K562 (cell line): Measurements from ENCODE around the gene PPL. TPM values are rescaled to one million over a fixed set of nuclear protein-coding genes. Genes with fewer than 3 reads are reported as not detected.
A peak's percentile ranks its signal among the peaks of the same experiment; 100 is the strongest.

ENCODE experiments used
- ATAC-seq: fragments of 200-7000 bp; cut with Tn5 transposase; 3 replicates; pipeline ENCODE4 v1.9.1; 2020; ENCODE audit warnings: moderate library complexity
- BruUV-seq: library from RNA; stranded (reverse); fragments of 400-500 nt; replicated peaks from 2 replicates; lab custom pipeline; 2021; lab: Mats Ljungman, UMichigan
- CTCF ChIA-PET: fragments of 300-600 bp; formaldehyde crosslinking; extraction: SDS; loops from one replicate; lab custom pipeline; 2021; ENCODE audit warnings: low intra/inter-chr PET ratio; lab: Yijun Ruan, JAX
- POLR2A ChIA-PET: fragments of 300-600, 350-650 bp; sonication (Branson Sonifier 250); formaldehyde crosslinking; extraction: SDS; loops from one replicate; lab custom pipeline; 2021; ENCODE audit warnings: antibody characterized with exemption, inconsistent platforms; lab: Yijun Ruan, JAX
- DNase-seq, 4 experiments: peaks; one replicate each; pipeline versions ENCODE4 v3.0.0 to v3.0.0-alpha.2; 2011 to 2018; ENCODE audit warnings: low spot score in 3 of 4, mixed read lengths in 3 of 4; ENCODE audit errors: extremely low read depth in 1 of 4
- FAIRE-seq: peaks from 2 replicates; lab custom pipeline; 2011; peaks lifted over from hg19 to GRCh38; lab: Jason Lieb, UNC
- H2AFZ ChIP-seq: 2 replicates; pipeline ENCODE4 v1.6.0; 2011; ENCODE audit warnings: low read depth, low read length, control low read depth, inconsistent platforms
- H3K27ac ChIP-seq: fragments of 200-600 bp; 3 replicates; pipeline ENCODE4 v1.8.0; 2011; ENCODE audit warnings: low read depth, mild to moderate bottlenecking, control low read depth, inconsistent platforms, low read length, moderate library complexity, mixed read lengths; ENCODE audit errors: extremely low read depth
- H3K27me3 ChIP-seq, 2 experiments: fragments of 300-600 bp in 1 of 2; 2 replicates in 1 of 2; 3 replicates in 1 of 2; pipeline versions ENCODE4 v1.6.0 to v1.8.0; 2011; ENCODE audit warnings: inconsistent platforms in 2 of 2, low read length in 2 of 2, mild to moderate bottlenecking in 1 of 2, mixed read lengths in 1 of 2, moderate library complexity in 1 of 2; ENCODE audit not compliant: control insufficient read depth in 2 of 2, insufficient read depth in 2 of 2
- H3K36me3 ChIP-seq: fragments of 300-600 bp; 3 replicates; pipeline ENCODE4 v1.8.0; 2011; ENCODE audit warnings: mild to moderate bottlenecking, low read length, inconsistent platforms; ENCODE audit not compliant: control insufficient read depth, insufficient read depth
- H3K4me1 ChIP-seq, 2 experiments: fragments of 200-600 bp in 1 of 2; replicated peaks in 1 of 2; 2 replicates in 1 of 2; 3 replicates in 1 of 2; pipeline versions ENCODE4 v1.5.1 to v1.8.0; 2011; ENCODE audit warnings: inconsistent platforms in 2 of 2, low read length in 2 of 2, mild to moderate bottlenecking in 1 of 2, mixed read lengths in 1 of 2, moderate library complexity in 1 of 2; ENCODE audit not compliant: control insufficient read depth in 2 of 2, insufficient read depth in 2 of 2
- H3K4me2 ChIP-seq: 2 replicates; pipeline ENCODE4 v1.6.1; 2011; ENCODE audit warnings: low read length, control low read depth, inconsistent platforms, mixed read lengths; ENCODE audit not compliant: insufficient read depth
- H3K4me3 ChIP-seq: fragments of 200-600 bp; sonication (generic), shearing (Covaris generic); 2 replicates; pipeline ENCODE4 v1.5.1; 2016; ENCODE audit warnings: control low read depth, inconsistent platforms
- H3K79me2 ChIP-seq: fragments of 200-600 bp; 3 replicates; pipeline ENCODE4 v1.8.0; 2011; ENCODE audit warnings: low read length, inconsistent platforms; ENCODE audit not compliant: control insufficient read depth, insufficient read depth
- H3K9ac ChIP-seq, 2 experiments: 2 replicates each; pipeline versions ENCODE4 v1.6.0 to v1.6.1; 2011; ENCODE audit warnings: low read depth in 2 of 2, low read length in 2 of 2, control low read depth in 1 of 2, inconsistent platforms in 1 of 2, mild to moderate bottlenecking in 1 of 2, mixed read lengths in 1 of 2; ENCODE audit not compliant: insufficient read depth in 1 of 2
- H3K9me1 ChIP-seq: one replicate; pipeline ENCODE4 v1.6.0; 2011; ENCODE audit warnings: inconsistent platforms, mild to moderate bottlenecking, low read length, moderate library complexity; ENCODE audit not compliant: control insufficient read depth, insufficient read depth
- H3K9me3 ChIP-seq: replicated peaks from 2 replicates; pipeline ENCODE4 v1.5.1; 2011; ENCODE audit warnings: low read depth, low read length, inconsistent platforms; ENCODE audit not compliant: control insufficient read depth, insufficient read depth
- H4K20me1 ChIP-seq: replicated peaks from 2 replicates; pipeline ENCODE4 v1.6.1; 2011; ENCODE audit warnings: low read length, inconsistent platforms, mixed read lengths; ENCODE audit not compliant: control insufficient read depth, insufficient read depth
- BRCA1 ChIP-seq, 2 experiments: fragments of 450-650 bp in 1 of 2; sonication (generic) in 1 of 2; formaldehyde crosslinking in 1 of 2; IDR thresholded peaks; 2 replicates each; pipeline versions ENCODE4 v1.5.0 to v1.6.1; 2017 to 2020; ENCODE audit warnings: mild to moderate bottlenecking in 1 of 2, missing genetic modification reagents in 1 of 2
- BRD4 ChIP-seq: fragments of 200-600 bp; sonication (generic); IDR thresholded peaks from 2 replicates; pipeline ENCODE4 v1.6.1; 2017; ENCODE audit warnings: inconsistent platforms
- BRF1 ChIP-seq: IDR thresholded peaks from 3 replicates; pipeline ENCODE4 v1.6.1; 2011; ENCODE audit warnings: borderline replicate concordance, mild to moderate bottlenecking; ENCODE audit not compliant: insufficient read length; ENCODE audit errors: extremely low read depth
- CBFA2T3 ChIP-seq: fragments of 450-650 bp; IDR thresholded peaks from 2 replicates; pipeline ENCODE4 v1.6.1; 2017
- EWSR1 ChIP-seq: fragments of 450-650 bp; IDR thresholded peaks from 2 replicates; pipeline ENCODE4 v1.6.1; 2018; ENCODE audit warnings: borderline replicate concordance, mild to moderate bottlenecking, low read depth, moderate library complexity; ENCODE audit not compliant: partially characterized antibody
- KAT2B ChIP-seq: IDR thresholded peaks from one replicate; pipeline ENCODE4 v1.6.1; 2012; ENCODE audit warnings: low read depth, mild to moderate bottlenecking, control low read depth, inconsistent platforms, low read length, moderate library complexity
- MAFK ChIP-seq: IDR thresholded peaks from 2 replicates; pipeline ENCODE4 v1.6.1; 2011; ENCODE audit warnings: low read length, improper control_type of control experiment
- NR2C2 ChIP-seq, 2 experiments: fragments of 200-800 bp in 1 of 2; sonication (Bioruptor generic) in 1 of 2; sonication (generic) in 1 of 2; formaldehyde crosslinking in 1 of 2; IDR thresholded peaks; 2 replicates each; pipeline versions ENCODE4 v1.6.1 to v1.8.0; 2016 to 2022; ENCODE audit warnings: mild to moderate bottlenecking in 1 of 2, missing compliant biosample characterization in 1 of 2, missing genetic modification characterization in 1 of 2, missing genetic modification reagents in 1 of 2
- PURB ChIP-seq: sonication (generic); formaldehyde crosslinking; IDR thresholded peaks from 2 replicates; pipeline ENCODE4 v1.9.0; 2021; ENCODE audit warnings: low read depth, mild to moderate bottlenecking, missing genetic modification reagents
- ZNF174 ChIP-seq: fragments of 250-450 bp; sonication (Bioruptor Pico); IDR thresholded peaks from 2 replicates; pipeline ENCODE4 v1.4.0; 2020; ENCODE audit warnings: mild to moderate bottlenecking
- ZSCAN29 ChIP-seq: fragments of 450-650 bp; IDR thresholded peaks from 2 replicates; pipeline ENCODE4 v1.6.1; 2017
- WGBS: fragments of 100-300 bp; shearing (Covaris generic); methylation state at CpG from one replicate; pipeline ENCODE4 v1.1.6; 2016; ENCODE audit warnings: low coverage, mixed read lengths; ENCODE audit not compliant: insufficient coverage; ENCODE audit errors: missing lambda C conversion rate; 5-methylcytosine and 5-hydroxymethylcytosine counted together
- in situ Hi-C: fragments of 300-500 bp; cut with MboI; formaldehyde crosslinking; loops from 4 replicates; pipeline ENCODE4 v1.15.0; 2018; ENCODE audit warnings: inconsistent platforms, mixed read lengths
- intact Hi-C: fragments of 100-400 bp; cut with micrococcal nuclease; formaldehyde crosslinking; loops from 2 replicates; pipeline ENCODE4 v1.14.2; 2022
- polyA plus RNA-seq, 8 experiments: library from polyadenylated mRNA; depleted of rRNA in 4 of 8; stranded (reverse) in 5 of 8; unstranded in 3 of 8; fragments of >200 nt; fragmentation: Nextera tagmentation in 2 of 8; fragmentation: Illumina TruSeq in 1 of 8; extraction: Ambion mirVana in 2 of 8; extraction: Trizol in 1 of 8; gene quantifications; 2 replicates each; pipeline versions ENCODE4 v1.2.1 to v1.2.3, GENCODE V29; 2011 to 2014; ENCODE audit warnings: inconsistent platforms in 1 of 8, missing spikeins in 1 of 8
- total RNA-seq, 7 experiments: library from RNA; depleted of rRNA in 6 of 7; stranded (reverse); fragments of >200 nt in 6 of 7; fragmentation: Illumina TruSeq in 2 of 7; extraction: Trizol in 2 of 7; gene quantifications; 2 replicates each; pipeline versions ENCODE4 v1.2.1 to v1.2.3, GENCODE V29; 2011 to 2021; ENCODE audit warnings: low replicate concordance in 1 of 7
- TF ChIP-seq, protein P1 (sequence below): fragments of 250-450 bp; sonication (Bioruptor Pico); IDR thresholded peaks from 2 replicates; pipeline ENCODE4 v1.4.0; 2020; ENCODE audit warnings: mild to moderate bottlenecking, moderate library complexity, borderline replicate concordance
- TF ChIP-seq, protein P2 (sequence below): IDR thresholded peaks from 3 replicates; pipeline ENCODE4 v1.6.1; 2011; ENCODE audit warnings: borderline replicate concordance, mild to moderate bottlenecking; ENCODE audit not compliant: insufficient read length, insufficient read depth

PPL gene
- total and polyA plus RNA-seq, 9 of the 15 experiments (the other 6 are each of a cell fraction or from before 2014, with no cell fraction given): 0.01 to 0.15 (median 0.07) TPM; not detected in 3

DNA sequence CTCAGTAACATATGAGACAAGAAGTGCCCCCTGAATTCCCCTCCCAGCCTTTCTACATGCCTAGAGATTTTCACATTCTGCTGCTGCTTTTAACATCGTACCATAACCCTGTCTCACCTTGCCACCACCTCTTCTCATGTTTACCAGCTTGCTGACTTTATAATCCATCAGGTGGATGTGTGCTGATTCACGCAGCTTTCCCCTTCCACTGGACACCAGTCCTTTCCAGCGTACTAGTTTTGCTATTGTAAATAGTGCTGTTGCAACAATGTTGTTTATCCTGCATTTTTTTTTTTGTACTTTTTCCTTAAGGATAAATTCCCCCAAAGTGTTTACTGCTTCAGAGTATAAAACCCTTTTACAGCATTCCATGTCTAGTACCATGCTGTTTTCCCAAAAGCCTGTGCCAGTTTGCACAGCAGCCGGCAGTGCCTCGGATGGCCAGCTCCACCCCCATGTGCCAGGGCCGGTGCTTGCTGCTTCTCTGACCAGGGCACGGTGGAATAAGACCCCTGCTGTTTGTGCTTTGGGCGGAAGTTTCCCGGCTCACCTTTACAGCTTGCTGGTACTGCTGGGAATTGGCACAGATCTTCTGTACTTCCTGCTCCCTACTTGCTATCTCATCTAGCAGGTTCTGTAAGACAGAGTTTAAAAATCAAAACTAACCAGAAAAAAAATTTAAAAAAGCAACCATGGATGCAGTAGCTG is 48.4 kb downstream of the PPL start:
- POLR2A ChIA-PET: interaction anchor here (0.6 to 0.7 kb wide), 2 partner anchors 12 to 518 kb away, joined by 3 read pairs; no protein-coding TSS in a partner anchor

More for the DNA sequence above, 48.4 kb downstream of the PPL start:
- H3K79me2 ChIP-seq: no peaks in the 10 kb centered on the region
- ATAC-seq (no peak), FAIRE-seq (no peak), DNase-seq (no peak)
- no peak overlapping the region for H3K27ac ChIP-seq
- peaks cover 17 to 54% of the 10 kb centered on the region in 2 experiments; a peak in 4 of 5 replicates for H3K4me1 ChIP-seq
- H3K27me3 ChIP-seq: no peaks in the 10 kb centered on the region
- in situ Hi-C loops (no loop called here), intact Hi-C loops (loop anchor here (10.0 kb wide), 1 partner anchor 46 kb away; the partner anchor contains the start of gene PPL)
- TF ChIP-seq ZSCAN29 (no peak), BRD4 (no peak), ZNF174 (CRISPR knock-in tag) (no peak), MAFK (no peak), NR2C2 (CRISPR knock-in tag; IDR thresholded peaks at IDR 0.05) (no peak), NR2C2 (tag; IDR thresholded peaks at IDR 0.05) (no peak), BRCA1 (IDR thresholded peaks at IDR 0.05) (no peak), BRCA1 (CRISPR knock-in tag; IDR thresholded peaks at IDR 0.05) (no peak), PURB (no peak), BRF1 (no peak), KAT2B (no peak), EWSR1 (no peak), CBFA2T3 (no peak)
- TF ChIP-seq, protein P1, sequence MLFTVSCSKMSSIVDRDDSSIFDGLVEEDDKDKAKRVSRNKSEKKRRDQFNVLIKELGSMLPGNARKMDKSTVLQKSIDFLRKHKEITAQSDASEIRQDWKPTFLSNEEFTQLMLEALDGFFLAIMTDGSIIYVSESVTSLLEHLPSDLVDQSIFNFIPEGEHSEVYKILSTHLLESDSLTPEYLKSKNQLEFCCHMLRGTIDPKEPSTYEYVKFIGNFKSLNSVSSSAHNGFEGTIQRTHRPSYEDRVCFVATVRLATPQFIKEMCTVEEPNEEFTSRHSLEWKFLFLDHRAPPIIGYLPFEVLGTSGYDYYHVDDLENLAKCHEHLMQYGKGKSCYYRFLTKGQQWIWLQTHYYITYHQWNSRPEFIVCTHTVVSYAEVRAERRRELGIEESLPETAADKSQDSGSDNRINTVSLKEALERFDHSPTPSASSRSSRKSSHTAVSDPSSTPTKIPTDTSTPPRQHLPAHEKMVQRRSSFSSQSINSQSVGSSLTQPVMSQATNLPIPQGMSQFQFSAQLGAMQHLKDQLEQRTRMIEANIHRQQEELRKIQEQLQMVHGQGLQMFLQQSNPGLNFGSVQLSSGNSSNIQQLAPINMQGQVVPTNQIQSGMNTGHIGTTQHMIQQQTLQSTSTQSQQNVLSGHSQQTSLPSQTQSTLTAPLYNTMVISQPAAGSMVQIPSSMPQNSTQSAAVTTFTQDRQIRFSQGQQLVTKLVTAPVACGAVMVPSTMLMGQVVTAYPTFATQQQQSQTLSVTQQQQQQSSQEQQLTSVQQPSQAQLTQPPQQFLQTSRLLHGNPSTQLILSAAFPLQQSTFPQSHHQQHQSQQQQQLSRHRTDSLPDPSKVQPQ (CRISPR knock-in tag): no peak
- TF ChIP-seq, protein P2, sequence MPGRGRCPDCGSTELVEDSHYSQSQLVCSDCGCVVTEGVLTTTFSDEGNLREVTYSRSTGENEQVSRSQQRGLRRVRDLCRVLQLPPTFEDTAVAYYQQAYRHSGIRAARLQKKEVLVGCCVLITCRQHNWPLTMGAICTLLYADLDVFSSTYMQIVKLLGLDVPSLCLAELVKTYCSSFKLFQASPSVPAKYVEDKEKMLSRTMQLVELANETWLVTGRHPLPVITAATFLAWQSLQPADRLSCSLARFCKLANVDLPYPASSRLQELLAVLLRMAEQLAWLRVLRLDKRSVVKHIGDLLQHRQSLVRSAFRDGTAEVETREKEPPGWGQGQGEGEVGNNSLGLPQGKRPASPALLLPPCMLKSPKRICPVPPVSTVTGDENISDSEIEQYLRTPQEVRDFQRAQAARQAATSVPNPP: no peak
- H3K4me2 ChIP-seq: no peak overlapping the region
- WGBS: 83% methylated on average over 9 of the region's 9 CpGs
- peaks cover 12% of the 10 kb centered on the region for H4K20me1 ChIP-seq
- peaks cover 3% of the 10 kb centered on the region for H3K9me1 ChIP-seq
- peaks cover 27% of the 10 kb centered on the region; the same call in 2 of the 3 replicates for H3K36me3 ChIP-seq
- no peak overlapping the region for H3K4me3 ChIP-seq
- peaks cover 3% of the 10 kb centered on the region; the same call in 1 of the 2 replicates for H3K9me3 ChIP-seq
- no peak overlapping the region for H2AFZ ChIP-seq
- peak overlapping the region in 1 of 2 experiments; percentile 66; a peak in 1 of 4 replicates for H3K9ac ChIP-seq
- no TSS peak for BruUV-seq
- CTCF ChIA-PET: no interaction called here
